A549 treated with CpdA at 1 μM for 4 hours (cell line): ENCODE results near the gene RYR3. TPM values are rescaled to one million over a fixed set of nuclear protein-coding genes. Genes with fewer than 3 reads are reported as not detected.

ENCODE experiments used
- total RNA-seq: library from RNA; stranded (reverse); fragments of 200-300 nt; extraction: Qiagen RNA extraction; gene quantifications from 5 replicates; pipeline ENCODE4 v1.2.3, GENCODE V29; 2022; ENCODE audit warnings: low read depth

Gene RYR3
- total RNA-seq: 0.02 to 0.06 TPM (median 0.05 TPM) in 5 replicates

GRCh38 chr15:33310481-33311311 lies at the start of gene RYR3:
TSS of gene RYR3 (plus strand) at chr15:33310967. CDS start at chr15:33311046, 79 bp downstream.

Other genes starting within 250 kb of the RYR3 start
- 0.27 to 0.59 TPM (median 0.41 TPM) in 5 replicates for gene FMN1, start 116.3 kb upstream of the RYR3 start, total RNA-seq